GM12878 (cell line): ENCODE results near the gene CSTF1. TPM values are rescaled to one million over a fixed set of nuclear protein-coding genes. Genes with fewer than 3 reads are reported as not detected.
A peak's percentile ranks its signal among the peaks of the same experiment; 100 is the strongest.
"Not testable (repeated sequence)": the region's sequence is repeated elsewhere in the genome, so short reads cannot be mapped to it uniquely, and the experiment has no call there.

Experiments
- ATAC-seq: fragments of 200-7000 bp; cut with Tn5 transposase; 3 replicates; pipeline ENCODE4 v1.9.1; 2020; ENCODE audit warnings: mild to moderate bottlenecking, moderate library complexity
- BruUV-seq: library from RNA; stranded (reverse); fragments of 400-500 nt; replicated peaks from 2 replicates; lab custom pipeline; 2021; lab: Mats Ljungman, UMichigan
- CTCF ChIA-PET: fragments of 300-600 bp; sonication (Branson Sonifier 250); formaldehyde crosslinking; extraction: SDS; loops from one replicate; lab custom pipeline; 2021; ENCODE audit warnings: inconsistent platforms; lab: Yijun Ruan, JAX
- POLR2A ChIA-PET: fragments of 350-600 bp; formaldehyde crosslinking; extraction: SDS; loops from one replicate; lab custom pipeline; 2021; ENCODE audit warnings: inconsistent platforms; lab: Charles Lee
- RAD21 ChIA-PET: fragments of 300-600 bp; sonication (Branson Sonifier 250); formaldehyde crosslinking; loops from one replicate; lab custom pipeline; 2023; ENCODE audit warnings: antibody characterized with exemption; ENCODE audit not compliant: unreplicated experiment; lab: Charles Lee
- SMC1A ChIA-PET: fragments of 300-600 bp; sonication (Branson Sonifier 250); formaldehyde crosslinking; loops from one replicate; lab custom pipeline; 2023; ENCODE audit not compliant: unreplicated experiment, uncharacterized antibody; lab: Charles Lee
- DNase-seq: peaks from one replicate; pipeline ENCODE4 v3.0.0-alpha.2; 2011; ENCODE audit warnings: low read depth, low spot score
- FAIRE-seq: peaks from 3 replicates; lab custom pipeline; 2011; peaks lifted over from hg19 to GRCh38; lab: Jason Lieb, UNC
- H2AFZ ChIP-seq: 2 replicates; pipeline ENCODE4 v1.6.0; 2011; ENCODE audit warnings: low read depth, low read length, control low read depth; ENCODE audit not compliant: control insufficient read depth
- H3K27ac ChIP-seq: 2 replicates; pipeline ENCODE4 v1.5.1; 2011; ENCODE audit warnings: control low read depth; ENCODE audit not compliant: control insufficient read depth, insufficient read depth
- H3K27me3 ChIP-seq, 2 experiments: replicated peaks in 1 of 2; 2 replicates each; pipeline versions ENCODE4 v1.6.0 to v1.6.1; 2011; ENCODE audit warnings: low read length in 1 of 2; ENCODE audit not compliant: control insufficient read depth in 2 of 2, insufficient read depth in 2 of 2
- H3K36me3 ChIP-seq, 2 experiments: 2 replicates each; pipeline ENCODE4 v1.5.1; 2011; ENCODE audit warnings: low read length in 1 of 2; ENCODE audit not compliant: control insufficient read depth in 2 of 2, insufficient read depth in 2 of 2
- H3K4me1 ChIP-seq: 2 replicates; pipeline ENCODE4 v1.6.1; 2011; ENCODE audit warnings: mild to moderate bottlenecking, low read length, moderate library complexity, mixed read lengths; ENCODE audit not compliant: control insufficient read depth, insufficient read depth
- H3K4me2 ChIP-seq: 2 replicates; pipeline ENCODE4 v1.6.0; 2011; ENCODE audit warnings: control low read depth; ENCODE audit not compliant: control insufficient read depth, insufficient read depth
- H3K4me3 ChIP-seq: fragments of 200-600 bp; sonication (generic); 2 replicates; pipeline ENCODE4 v1.5.1; 2016
- H3K79me2 ChIP-seq: 2 replicates; pipeline ENCODE4 v1.6.0; 2011; ENCODE audit warnings: low read length; ENCODE audit not compliant: control insufficient read depth, insufficient read depth
- H3K9ac ChIP-seq: 2 replicates; pipeline ENCODE4 v1.8.0; 2011; ENCODE audit warnings: low read length, control low read depth, mixed read lengths; ENCODE audit not compliant: control insufficient read depth, insufficient read depth
- H3K9me3 ChIP-seq: replicated peaks from 3 replicates; pipeline ENCODE4 v1.5.1; 2011; ENCODE audit warnings: mild to moderate bottlenecking, low read length; ENCODE audit not compliant: control insufficient read depth, insufficient read depth
- H4K20me1 ChIP-seq: 2 replicates; pipeline ENCODE4 v1.6.0; 2011; ENCODE audit not compliant: control insufficient read depth, insufficient read depth
- EED ChIP-seq: sonication (generic); IDR thresholded peaks from 2 replicates; pipeline ENCODE4 v1.6.1; 2016; ENCODE audit warnings: antibody characterized with exemption, low read depth
- HDGF ChIP-seq: fragments of 450-650 bp; IDR thresholded peaks from 2 replicates; pipeline ENCODE4 v1.6.1; 2016; ENCODE audit warnings: antibody characterized with exemption
- NFXL1 ChIP-seq: fragments of 450-650 bp; IDR thresholded peaks from 2 replicates; pipeline ENCODE4 v1.6.1; 2017; ENCODE audit warnings: antibody characterized with exemption, mild to moderate bottlenecking, borderline replicate concordance
- NRF1 ChIP-seq: conservative IDR thresholded peaks from 2 replicates; pipeline ENCODE4 v1.6.1; 2011; ENCODE audit warnings: mild to moderate bottlenecking, low read depth, low read length, improper control_type of control experiment
- PAX8 ChIP-seq: fragments of 450-650 bp; IDR thresholded peaks from 2 replicates; pipeline ENCODE4 v1.6.1; 2017; ENCODE audit warnings: mild to moderate bottlenecking, moderate library complexity
- RCOR1 ChIP-seq: conservative IDR thresholded peaks from 2 replicates; pipeline ENCODE4 v1.6.1; 2012; ENCODE audit warnings: low read depth, low read length, improper control_type of control experiment
- RUNX3 ChIP-seq: IDR thresholded peaks from 2 replicates; pipeline ENCODE4 v1.6.1; 2012; ENCODE audit warnings: low read length, inconsistent platforms
- WGBS: methylation state at CpG from one replicate; pipeline ENCODE4 v1.1.6; 2016; ENCODE audit warnings: low lambda C conversion rate; ENCODE audit not compliant: insufficient replicate concordance, insufficient coverage; ENCODE audit errors: missing lambda C conversion rate; 5-methylcytosine and 5-hydroxymethylcytosine counted together
- in situ Hi-C: fragments of 300-500 bp; cut with MboI; formaldehyde crosslinking; loops from 9 replicates; pipeline ENCODE4 v1.14.3; 2018; ENCODE audit warnings: mixed read lengths
- intact Hi-C: fragments of 100-400 bp; cut with micrococcal nuclease; formaldehyde crosslinking; loops from one replicate; pipeline ENCODE4 v1.14.2; 2022; ENCODE audit not compliant: unreplicated experiment
- polyA plus RNA-seq, 11 experiments: library from polyadenylated mRNA; depleted of rRNA in 4 of 11; unstranded in 6 of 11; stranded (reverse) in 5 of 11; fragments of >200 nt; fragmentation: Nextera tagmentation in 4 of 11; fragmentation: Illumina TruSeq in 1 of 11; extraction: Ambion mirVana in 4 of 11; extraction: Trizol in 1 of 11; gene quantifications; 1 replicate in 1 of 11; 2 replicates in 10 of 11; pipeline versions ENCODE4 v1.2.1 to v1.2.3, GENCODE V29; 2011 to 2016; ENCODE audit warnings: inconsistent platforms in 2 of 11, missing spikeins in 2 of 11, low read depth in 1 of 11
- total RNA-seq, 4 experiments: library from RNA; depleted of rRNA in 3 of 4; stranded (reverse); fragments of >200 nt in 3 of 4; fragmentation: Illumina TruSeq in 1 of 4; extraction: Trizol in 1 of 4; gene quantifications; 2 replicates each; pipeline versions ENCODE4 v1.2.1 to v1.2.3, GENCODE V29; 2013 to 2021
- TF ChIP-seq, protein P1 (sequence below): fragments of 450-650 bp; IDR thresholded peaks from 2 replicates; pipeline ENCODE4 v1.6.1; 2014; ENCODE audit warnings: mild to moderate bottlenecking
- TF ChIP-seq, protein P2 (sequence below): fragments of 150-350 bp; IDR thresholded peaks from 2 replicates; pipeline ENCODE4 v1.6.1; 2016; ENCODE audit warnings: low read depth, low read length

CSTF1 gene
- total and polyA plus RNA-seq, 10 of the 15 experiments (the other 5 are each of a cell fraction or from before 2014, with no cell fraction given), result 41.8 to 89.1 (median 50.1) TPM

GRCh38 chr20:56411287-56411686, 18.8 kb downstream of the CSTF1 start:
- H3K4me3 ChIP-seq, BruUV-seq, DNase-seq, H2AFZ ChIP-seq, FAIRE-seq, ATAC-seq, H3K27ac ChIP-seq, H3K9ac ChIP-seq, intact Hi-C loops, H3K79me2 ChIP-seq, in situ Hi-C loops, POLR2A ChIA-PET, H4K20me1 ChIP-seq, H3K27me3 ChIP-seq, H3K4me1 ChIP-seq, H3K9me3 ChIP-seq: not testable (repeated sequence)
- ChIA-PET RAD21 (interaction anchor here (0.6 to 1.7 kb wide), 4 partner anchors 16 to 55 kb away, joined by 3 to 8 read pairs (median 6); partner anchors contain the start of genes AURKA and CSTF1), CTCF (interaction anchor here (0.9 to 1.8 kb wide), 2 partner anchors 14 to 17 kb away, joined by 3 to 13 read pairs; no protein-coding TSS in a partner anchor), SMC1A (interaction anchor here (0.6 to 1.3 kb wide), 6 partner anchors 10 to 52 kb away, joined by 3 to 6 read pairs (median 4); no protein-coding TSS in a partner anchor)
- WGBS, result 100% methylated on average over 7 of the region's 7 CpGs
- peak overlapping the region; percentile 69; the same call in 1 of the 2 replicates for H3K4me2 ChIP-seq
- H3K36me3 ChIP-seq, result peaks cover under 1 to 11% of the 10 kb centered on the region in 2 experiments; a peak in 2 of 4 replicates

- RAD21 ChIA-PET, result interaction anchor here (0.6 to 1.7 kb wide), 5 partner anchors 17 to 65 kb away, joined by 3 to 8 read pairs (median 4); partner anchors contain the start of genes AURKA and CSTF1
- no peak within 1 kb of the TSS; the same call in 1 of the 2 replicates for H3K4me3 ChIP-seq
- in situ Hi-C loops (no loop called here), intact Hi-C loops (no loop called here)
- POLR2A ChIA-PET, result interaction anchor here (0.6 kb wide), 1 partner anchor 51 kb away, joined by 4 read pairs; no protein-coding TSS in a partner anchor
- H3K79me2 ChIP-seq, result no peaks in the 10 kb centered on the region
- DNase-seq (no peak), FAIRE-seq (peak; percentile 93), ATAC-seq (peak; percentile 75)
- H3K27ac ChIP-seq, result peak within 1 kb of the TSS; percentile 32; the same call in 1 of the 2 replicates
- peak within 1 kb of the TSS; percentile 20; the same call in 1 of the 2 replicates for H3K9ac ChIP-seq
- SMC1A ChIA-PET, result interaction anchor here (0.6 to 1.3 kb wide), 8 partner anchors 9 to 51 kb away, joined by 3 to 6 read pairs (median 4); no protein-coding TSS in a partner anchor
- H3K4me2 ChIP-seq, result peak within 1 kb of the TSS; percentile 69
- no TSS peak for BruUV-seq
- peaks cover 6% of the 10 kb centered on the region; the same call in 1 of the 2 replicates for H3K4me1 ChIP-seq
- H3K27me3 ChIP-seq, result no peaks in the 10 kb centered on the region
- H3K36me3 ChIP-seq, result peaks cover 0 to 4% of the 10 kb centered on the region in 2 experiments; a peak in 2 of 4 replicates
- CTCF ChIA-PET, result interaction anchor here (0.9 to 2.1 kb wide), 7 partner anchors 11 to 43 kb away, joined by 3 to 13 read pairs (median 4); partner anchors contain the start of genes AURKA and CSTF1
- H4K20me1 ChIP-seq, result no peaks in the 10 kb centered on the region
- 64% methylated on average over 10 of the region's 10 CpGs for WGBS
- no peaks in the 10 kb centered on the region for H3K9me3 ChIP-seq
- peak within 1 kb of the TSS; percentile 76 for H2AFZ ChIP-seq
- TF ChIP-seq PAX8 (no peak), NRF1 (no peak), RCOR1 (no peak), HDGF (no peak), RUNX3 (peak; percentile 64), EED (no peak), NFXL1 (no peak)
- TF ChIP-seq, protein P1, sequence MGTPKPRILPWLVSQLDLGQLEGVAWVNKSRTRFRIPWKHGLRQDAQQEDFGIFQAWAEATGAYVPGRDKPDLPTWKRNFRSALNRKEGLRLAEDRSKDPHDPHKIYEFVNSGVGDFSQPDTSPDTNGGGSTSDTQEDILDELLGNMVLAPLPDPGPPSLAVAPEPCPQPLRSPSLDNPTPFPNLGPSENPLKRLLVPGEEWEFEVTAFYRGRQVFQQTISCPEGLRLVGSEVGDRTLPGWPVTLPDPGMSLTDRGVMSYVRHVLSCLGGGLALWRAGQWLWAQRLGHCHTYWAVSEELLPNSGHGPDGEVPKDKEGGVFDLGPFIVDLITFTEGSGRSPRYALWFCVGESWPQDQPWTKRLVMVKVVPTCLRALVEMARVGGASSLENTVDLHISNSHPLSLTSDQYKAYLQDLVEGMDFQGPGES, result no peak
- TF ChIP-seq, protein P2, sequence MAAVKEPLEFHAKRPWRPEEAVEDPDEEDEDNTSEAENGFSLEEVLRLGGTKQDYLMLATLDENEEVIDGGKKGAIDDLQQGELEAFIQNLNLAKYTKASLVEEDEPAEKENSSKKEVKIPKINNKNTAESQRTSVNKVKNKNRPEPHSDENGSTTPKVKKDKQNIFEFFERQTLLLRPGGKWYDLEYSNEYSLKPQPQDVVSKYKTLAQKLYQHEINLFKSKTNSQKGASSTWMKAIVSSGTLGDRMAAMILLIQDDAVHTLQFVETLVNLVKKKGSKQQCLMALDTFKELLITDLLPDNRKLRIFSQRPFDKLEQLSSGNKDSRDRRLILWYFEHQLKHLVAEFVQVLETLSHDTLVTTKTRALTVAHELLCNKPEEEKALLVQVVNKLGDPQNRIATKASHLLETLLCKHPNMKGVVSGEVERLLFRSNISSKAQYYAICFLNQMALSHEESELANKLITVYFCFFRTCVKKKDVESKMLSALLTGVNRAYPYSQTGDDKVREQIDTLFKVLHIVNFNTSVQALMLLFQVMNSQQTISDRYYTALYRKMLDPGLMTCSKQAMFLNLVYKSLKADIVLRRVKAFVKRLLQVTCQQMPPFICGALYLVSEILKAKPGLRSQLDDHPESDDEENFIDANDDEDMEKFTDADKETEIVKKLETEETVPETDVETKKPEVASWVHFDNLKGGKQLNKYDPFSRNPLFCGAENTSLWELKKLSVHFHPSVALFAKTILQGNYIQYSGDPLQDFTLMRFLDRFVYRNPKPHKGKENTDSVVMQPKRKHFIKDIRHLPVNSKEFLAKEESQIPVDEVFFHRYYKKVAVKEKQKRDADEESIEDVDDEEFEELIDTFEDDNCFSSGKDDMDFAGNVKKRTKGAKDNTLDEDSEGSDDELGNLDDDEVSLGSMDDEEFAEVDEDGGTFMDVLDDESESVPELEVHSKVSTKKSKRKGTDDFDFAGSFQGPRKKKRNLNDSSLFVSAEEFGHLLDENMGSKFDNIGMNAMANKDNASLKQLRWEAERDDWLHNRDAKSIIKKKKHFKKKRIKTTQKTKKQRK, result no peak
Measured at GRCh38 chr20:56411759-56412472, 19.5 kb downstream of the CSTF1 start, which contains the start of gene CASS4. TSS of gene CASS4 (plus strand) at chr20:56412260. CDS start at chr20:56412459, 199 bp downstream.
